ENCODE measurements around the gene RAB9A.

The RAB9A gene

DNA sequence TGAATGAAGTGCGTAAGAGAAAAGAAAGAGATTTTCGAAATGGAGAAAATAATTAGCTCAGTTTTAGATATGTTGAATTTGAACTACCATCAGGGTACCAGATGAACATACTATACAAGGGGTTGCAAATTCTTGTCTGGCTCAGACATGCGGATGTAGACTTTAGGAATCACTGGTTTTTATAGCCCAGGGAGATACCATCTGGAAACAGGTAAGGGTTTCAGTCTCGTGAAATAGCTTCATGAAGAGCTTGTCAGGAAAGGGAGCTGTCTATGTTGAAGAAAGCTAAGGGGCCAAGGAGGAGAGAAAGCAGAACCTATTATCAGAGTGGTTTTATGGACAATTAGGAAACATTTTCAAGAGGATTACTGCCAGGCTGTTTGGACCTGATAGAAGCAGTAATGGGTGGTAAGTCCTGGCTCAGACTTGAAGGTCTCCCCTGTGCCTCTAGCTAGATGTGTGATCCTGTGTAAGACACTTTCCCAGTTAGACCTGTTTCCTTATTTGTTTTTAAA is 6.7 kb downstream of the RAB9A start:
- H3K27ac ChIP-seq = no peak overlapping the region; the same call in 1 of the 2 replicates
- TF ChIP-seq ZFX (IDR thresholded peaks at IDR 0.05) (no peak), CTCF (conservative IDR thresholded peaks at IDR 0.05) (no peak)

DNA sequence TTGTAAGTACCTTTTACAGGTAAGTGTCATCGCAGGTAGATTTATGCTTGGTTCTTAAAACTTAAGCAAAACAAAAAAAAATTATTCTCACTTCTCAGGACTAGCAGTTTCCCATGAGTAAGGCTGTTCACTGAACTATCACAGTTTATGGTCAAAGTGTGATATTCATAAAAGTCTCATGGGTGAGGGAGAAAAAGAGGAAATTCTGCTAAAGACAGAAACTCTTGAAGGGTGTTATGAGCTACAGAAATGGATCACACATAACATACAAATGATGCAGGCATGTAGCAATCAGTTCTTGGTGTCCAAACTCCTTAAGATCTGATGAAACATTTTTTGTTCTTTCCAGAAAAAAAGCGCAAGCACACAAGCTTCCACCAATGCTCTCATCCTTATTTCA is 8.5 kb downstream of the RAB9A start:
- no peak overlapping the region for H3K27ac ChIP-seq

DNA sequence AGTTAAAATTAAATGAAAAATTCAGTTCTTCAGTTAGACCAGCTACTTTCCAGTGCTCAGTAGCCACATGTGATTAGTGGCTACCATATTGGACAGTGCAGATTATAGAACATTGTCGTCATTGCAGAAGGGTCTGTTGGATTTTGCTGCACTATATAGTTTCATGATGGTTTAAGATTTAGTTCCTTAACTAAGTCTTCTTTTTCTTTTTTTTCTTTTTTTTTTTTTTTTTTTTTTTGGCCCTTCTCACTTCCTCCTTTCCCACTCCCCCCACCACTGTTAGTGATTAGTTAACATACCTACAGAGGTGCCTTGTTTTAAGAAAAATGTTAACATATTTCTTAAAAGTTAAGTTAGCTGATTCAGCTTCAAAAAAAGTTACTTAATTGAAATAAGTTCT is 9.0 kb downstream of the RAB9A start:
- no peak for TF ChIP-seq CTCF (conservative IDR thresholded peaks at IDR 0.05)
- TF ChIP-seq ZFX (IDR thresholded peaks at IDR 0.05) = no peak
- H3K27ac ChIP-seq = no peak overlapping the region

More for the DNA sequence above, 8.5 kb downstream of the RAB9A start:
- TF ChIP-seq CTCF (conservative IDR thresholded peaks at IDR 0.05) (no peak), ZFX (IDR thresholded peaks at IDR 0.05) (no peak)

DNA sequence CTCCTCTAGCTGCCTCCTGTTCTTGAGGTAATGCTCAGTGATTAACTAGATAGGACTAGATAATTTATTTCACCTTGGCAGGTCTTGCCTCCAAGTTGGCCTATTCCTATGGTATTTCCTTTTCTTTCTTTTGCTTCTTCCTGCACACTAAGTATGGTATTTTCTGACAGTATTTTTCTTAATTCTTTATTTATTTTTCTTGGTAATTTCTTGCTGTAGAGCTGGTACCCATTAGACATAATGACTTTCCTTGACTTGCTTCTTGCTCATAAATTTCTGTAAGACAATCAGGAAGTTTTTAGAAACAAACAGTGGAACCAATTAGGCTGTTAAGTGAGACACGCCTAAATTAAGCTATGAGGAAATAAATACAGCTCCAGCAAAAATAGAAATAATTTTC is 9.5 kb downstream of the RAB9A start:
- no peak overlapping the region for H3K27ac ChIP-seq
- TF ChIP-seq ZFX (IDR thresholded peaks at IDR 0.05) (no peak), CTCF (conservative IDR thresholded peaks at IDR 0.05) (no peak)

- H3K27ac ChIP-seq = no peak overlapping the region
- TF ChIP-seq CTCF (conservative IDR thresholded peaks at IDR 0.05) = no peak
- no peak for TF ChIP-seq ZFX (IDR thresholded peaks at IDR 0.05)
Measured at GRCh38 chrX:13699183-13699826, 10.4 kb downstream of the RAB9A start.

DNA sequence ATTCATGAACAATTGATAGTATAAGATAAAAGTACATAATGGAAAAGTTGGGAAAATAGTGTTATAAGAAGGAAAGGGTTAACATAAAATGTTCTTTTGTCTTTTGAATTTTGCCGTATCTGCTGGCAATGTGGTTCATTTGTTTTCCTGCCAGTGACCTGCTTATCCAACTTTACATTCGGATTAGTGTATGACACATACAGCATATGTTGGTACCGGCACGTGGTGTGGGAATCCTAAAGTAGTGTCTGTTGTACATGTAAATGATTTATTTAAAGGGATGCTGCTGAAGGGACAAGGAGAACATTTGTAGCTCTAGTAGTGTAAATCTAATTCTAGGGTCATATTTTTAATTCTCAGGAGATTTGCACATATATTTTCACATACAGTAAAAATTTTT is 11.5 kb downstream of the RAB9A start:
- no peak overlapping the region for H3K27ac ChIP-seq
- TF ChIP-seq CTCF (conservative IDR thresholded peaks at IDR 0.05) (no peak), ZFX (IDR thresholded peaks at IDR 0.05) (no peak)

- H3K27ac ChIP-seq = no peak overlapping the region
- TF ChIP-seq CTCF (conservative IDR thresholded peaks at IDR 0.05) = no peak
- TF ChIP-seq ZFX (IDR thresholded peaks at IDR 0.05) = no peak
Measured at GRCh38 chrX:13702111-13702789, 13.3 kb downstream of the RAB9A start.
